OCI-LY7 (cell line): ENCODE results near the gene PPP1R9A. TPM values are rescaled to one million over a fixed set of nuclear protein-coding genes. Genes with fewer than 3 reads are reported as not detected.

Source experiments
- BruUV-seq: library from RNA; stranded (reverse); fragments of 400-500 nt; replicated peaks from 2 replicates; lab custom pipeline; 2021; lab: Mats Ljungman, UMichigan
- CTCF ChIA-PET: fragments of 300-600 bp; sonication (Branson Sonifier 250); formaldehyde crosslinking; loops from one replicate; lab custom pipeline; 2022; ENCODE audit warnings: antibody characterized with exemption; ENCODE audit not compliant: unreplicated experiment; lab: Charles Lee
- POLR2A ChIA-PET: fragments of 300-600 bp; sonication (Branson Sonifier 250); formaldehyde crosslinking; loops from one replicate; lab custom pipeline; 2022; ENCODE audit warnings: antibody characterized with exemption; lab: Charles Lee
- DNase-seq: peaks from one replicate; pipeline ENCODE4 v3.0.0-alpha.2; 2015; ENCODE audit warnings: low spot score
- H2AFZ ChIP-seq: fragments of 200-600 bp; sonication (generic), shearing (Covaris generic); 2 replicates; pipeline ENCODE4 v1.6.1; 2014; ENCODE audit warnings: mild to moderate bottlenecking, antibody characterized with exemption, low read length, moderate library complexity
- H3K27ac ChIP-seq: fragments of 200-600 bp; sonication (generic); 2 replicates; pipeline ENCODE4 v1.5.1; 2014; ENCODE audit warnings: mixed run types, low read depth, mild to moderate bottlenecking, moderate library complexity, low read length, inconsistent platforms; ENCODE audit not compliant: poor library complexity, severe bottlenecking
- H3K36me3 ChIP-seq: fragments of 200-600 bp; sonication (generic); 2 replicates; pipeline ENCODE4 v1.6.1; 2014; ENCODE audit warnings: mild to moderate bottlenecking, antibody characterized with exemption, low read length, moderate library complexity, mixed read lengths; ENCODE audit not compliant: insufficient read depth
- H3K4me1 ChIP-seq: fragments of 200-600 bp; sonication (generic); 2 replicates; pipeline ENCODE4 v1.5.1; 2014; ENCODE audit warnings: mild to moderate bottlenecking, low read length; ENCODE audit not compliant: insufficient read depth, poor library complexity, severe bottlenecking
- H3K4me2 ChIP-seq: fragments of 200-600 bp; sonication (generic); 2 replicates; pipeline ENCODE4 v1.6.1; 2014; ENCODE audit warnings: mild to moderate bottlenecking, low read length
- H3K4me3 ChIP-seq: fragments of 200-600 bp; sonication (generic); 2 replicates; pipeline ENCODE4 v1.5.1; 2014; ENCODE audit warnings: mild to moderate bottlenecking, low read depth, low read length; ENCODE audit not compliant: poor library complexity, severe bottlenecking
- H3K79me2 ChIP-seq: fragments of 200-600 bp; sonication (generic); 2 replicates; pipeline ENCODE4 v1.6.1; 2016; ENCODE audit warnings: low read depth, mild to moderate bottlenecking, low read length, moderate library complexity, mixed read lengths; ENCODE audit not compliant: insufficient read depth
- H3K9me2 ChIP-seq: fragments of 200-600 bp; sonication (generic); 2 replicates; pipeline ENCODE4 v1.6.1; 2016; ENCODE audit warnings: mild to moderate bottlenecking, low read length, mixed read lengths; ENCODE audit not compliant: insufficient read depth
- H3K9me3 ChIP-seq: fragments of 200-600 bp; sonication (generic); 2 replicates; pipeline ENCODE4 v1.6.1; 2014; ENCODE audit warnings: mild to moderate bottlenecking, mixed run types, low read length, mixed read lengths
- H4K20me1 ChIP-seq: fragments of 200-600 bp; sonication (generic); 2 replicates; pipeline ENCODE4 v1.6.1; 2014; ENCODE audit warnings: mild to moderate bottlenecking, antibody characterized with exemption, low read length, moderate library complexity, mixed read lengths; ENCODE audit not compliant: insufficient read depth
- CTCF ChIP-seq: fragments of 200-600 bp; sonication (generic); conservative IDR thresholded peaks from 2 replicates; pipeline ENCODE4 v1.5.1; 2014; ENCODE audit warnings: mild to moderate bottlenecking, antibody characterized with exemption, low read length, moderate library complexity, mixed read lengths
- EZH2phosphoT487 ChIP-seq: fragments of 200-600 bp; sonication (generic); IDR thresholded peaks from 2 replicates; pipeline ENCODE4 v1.6.1; 2018; ENCODE audit warnings: low read depth, borderline replicate concordance, mild to moderate bottlenecking, mixed run types, antibody characterized with exemption, low read length, moderate library complexity, mixed read lengths
- intact Hi-C: fragments of 100-400 bp; cut with micrococcal nuclease; formaldehyde crosslinking; loops from one replicate; pipeline ENCODE4 v1.10.0; 2022; ENCODE audit not compliant: unreplicated experiment
- total RNA-seq, 2 experiments: library from RNA; depleted of rRNA in 1 of 2; stranded (reverse); fragments of >200 nt in 1 of 2; shearing (Covaris generic) in 1 of 2; gene quantifications; 2 replicates each; pipeline ENCODE4 v1.2.3, GENCODE V29; 2014 to 2022

The PPP1R9A gene
- total RNA-seq, 2 experiments from 2014 or later, result not detected

- H3K4me3 ChIP-seq, result no peak overlapping the region
- DNase-seq, result no peak
- CTCF ChIA-PET, result interaction anchor here (0.6 kb wide), 1 partner anchor 18 kb away, joined by 3 read pairs; no protein-coding TSS in a partner anchor
- no peaks in the 10 kb centered on the region for H4K20me1 ChIP-seq
- H3K27ac ChIP-seq, result no peak overlapping the region
- H3K4me2 ChIP-seq, result no peak overlapping the region
- no peak overlapping the region for H2AFZ ChIP-seq
- H3K36me3 ChIP-seq, result no peaks in the 10 kb centered on the region
- no peaks in the 10 kb centered on the region for H3K9me3 ChIP-seq
- intact Hi-C loops, result no loop called here
- POLR2A ChIA-PET, result interaction anchor here (0.7 kb wide), 3 partner anchors 20 to 1312 kb away, joined by 3 to 5 read pairs (median 4); no protein-coding TSS in a partner anchor
- no peaks in the 10 kb centered on the region for H3K9me2 ChIP-seq
- no peak for TF ChIP-seq CTCF
- TF ChIP-seq EZH2phosphoT487, result no peak
- H3K79me2 ChIP-seq, result no peaks in the 10 kb centered on the region
- no peaks in the 10 kb centered on the region for H3K4me1 ChIP-seq
- no TSS peak for BruUV-seq
Measured at GRCh38 chr7:94883616-94884015, 23.8 kb upstream of the PPP1R9A start.

GRCh38 chr7:94888551-94888950 lies 18.8 kb upstream of the PPP1R9A start:
- H3K9me3 ChIP-seq, result no peaks in the 10 kb centered on the region
- CTCF ChIA-PET, result no interaction called here
- no peak overlapping the region for H3K4me2 ChIP-seq
- intact Hi-C loops, result no loop called here
- no peak overlapping the region for H3K27ac ChIP-seq
- H3K9me2 ChIP-seq, result no peaks in the 10 kb centered on the region
- no peaks in the 10 kb centered on the region for H4K20me1 ChIP-seq
- TF ChIP-seq CTCF (no peak), EZH2phosphoT487 (no peak)
- H3K4me1 ChIP-seq, result no peaks in the 10 kb centered on the region
- POLR2A ChIA-PET, result no interaction called here
- H3K4me3 ChIP-seq, result no peak overlapping the region
- DNase-seq, result no peak
- no TSS peak for BruUV-seq
- no peaks in the 10 kb centered on the region for H3K36me3 ChIP-seq
- no peak overlapping the region for H2AFZ ChIP-seq
- no peaks in the 10 kb centered on the region for H3K79me2 ChIP-seq

GRCh38 chr7:94888995-94889523 lies 18.3 kb upstream of the PPP1R9A start:
- H3K4me3 ChIP-seq, result no peak overlapping the region
- no peak overlapping the region for H3K4me2 ChIP-seq
- H4K20me1 ChIP-seq, result no peaks in the 10 kb centered on the region
- no peak for TF ChIP-seq CTCF
- TF ChIP-seq EZH2phosphoT487, result no peak
- H3K27ac ChIP-seq, result no peak overlapping the region
- H3K4me1 ChIP-seq, result no peaks in the 10 kb centered on the region
- no peaks in the 10 kb centered on the region for H3K79me2 ChIP-seq
- H2AFZ ChIP-seq, result no peak overlapping the region
- intact Hi-C loops, result no loop called here
- H3K9me3 ChIP-seq, result no peaks in the 10 kb centered on the region
- H3K9me2 ChIP-seq, result no peaks in the 10 kb centered on the region
- H3K36me3 ChIP-seq, result no peaks in the 10 kb centered on the region
- BruUV-seq, result no TSS peak
- CTCF ChIA-PET, result no interaction called here
- POLR2A ChIA-PET, result interaction anchor here (0.7 kb wide), 1 partner anchor 671 kb away, joined by 3 read pairs; no protein-coding TSS in a partner anchor
- no peak for DNase-seq
